GM13976 (cell line): ENCODE measurements around the gene CCDC85A.

Experiments used
- DNase-seq: peaks from one replicate; pipeline ENCODE4 v3.0.0; 2012; ENCODE audit warnings: low spot score
- CTCF ChIP-seq: IDR thresholded peaks from 2 replicates; pipeline ENCODE4 v1.5.1; 2012; ENCODE audit warnings: borderline replicate concordance, mild to moderate bottlenecking; ENCODE audit not compliant: insufficient read depth; ENCODE audit errors: extremely low read depth, missing control alignments, control extremely low read depth
- in situ Hi-C: fragments of 300-500 bp; cut with MboI; formaldehyde crosslinking; loops from one replicate; pipeline ENCODE4 v1.12.0; 2022; ENCODE audit warnings: low sequenced_read_pairs, mixed read lengths, inconsistent platforms; ENCODE audit not compliant: unreplicated experiment

The CCDC85A gene

GRCh38 chr2:56215911-56216310 lies 32.1 kb downstream of the CCDC85A start:
- in situ Hi-C loops, result no loop called here
- no peak for TF ChIP-seq CTCF
- DNase-seq, result no peak

- no peak for TF ChIP-seq CTCF
- in situ Hi-C loops, result no loop called here
- DNase-seq, result no peak
These were observed 33.3 kb downstream of the CCDC85A start for GRCh38 chr2:56217106-56217505.

- in situ Hi-C loops, result no loop called here
- DNase-seq, result no peak
- TF ChIP-seq CTCF, result no peak
These were observed 38.7 kb downstream of the CCDC85A start for GRCh38 chr2:56222481-56222880.

GRCh38 chr2:56224316-56224715 lies 40.5 kb downstream of the CCDC85A start:
- DNase-seq, result no peak
- no peak for TF ChIP-seq CTCF
- in situ Hi-C loops, result no loop called here

- in situ Hi-C loops, result no loop called here
- TF ChIP-seq CTCF, result no peak
These were observed 44.0 kb downstream of the CCDC85A start for GRCh38 chr2:56227811-56228210.

GRCh38 chr2:56229397-56230060 lies 45.7 kb downstream of the CCDC85A start:
- TF ChIP-seq CTCF, result no peak
- DNase-seq, result no peak
- in situ Hi-C loops, result no loop called here

More at GRCh38 chr2:56227811-56228210, 44.0 kb downstream of the CCDC85A start:
- no peak for DNase-seq
